HCT116 (cell line): Measurements from ENCODE around the gene STIMATE.

ENCODE experiments used
- TCF7L2 ChIP-seq: IDR thresholded peaks from 2 replicates; pipeline ENCODE4 v1.7.0; 2011; ENCODE audit warnings: borderline replicate concordance, inconsistent platforms; ENCODE audit not compliant: insufficient read depth, insufficient read length; ENCODE audit errors: extremely low read depth
- TF ChIP-seq, protein P1 (sequence below), 3 experiments: fragments of 200-600 bp in 1 of 3; sonication (generic) in 1 of 3; IDR thresholded peaks in 2 of 3; conservative IDR thresholded peaks in 1 of 3; 2 replicates each; pipeline ENCODE4 v1.5.1; 2012 to 2017; ENCODE audit warnings: low read depth in 2 of 3, low read length in 2 of 3, antibody characterized with exemption in 1 of 3, borderline replicate concordance in 1 of 3, control low read depth in 1 of 3, mild to moderate bottlenecking in 1 of 3, mixed read lengths in 1 of 3, mixed run types in 1 of 3, moderate library complexity in 1 of 3; ENCODE audit not compliant: insufficient read depth in 1 of 3

DNA sequence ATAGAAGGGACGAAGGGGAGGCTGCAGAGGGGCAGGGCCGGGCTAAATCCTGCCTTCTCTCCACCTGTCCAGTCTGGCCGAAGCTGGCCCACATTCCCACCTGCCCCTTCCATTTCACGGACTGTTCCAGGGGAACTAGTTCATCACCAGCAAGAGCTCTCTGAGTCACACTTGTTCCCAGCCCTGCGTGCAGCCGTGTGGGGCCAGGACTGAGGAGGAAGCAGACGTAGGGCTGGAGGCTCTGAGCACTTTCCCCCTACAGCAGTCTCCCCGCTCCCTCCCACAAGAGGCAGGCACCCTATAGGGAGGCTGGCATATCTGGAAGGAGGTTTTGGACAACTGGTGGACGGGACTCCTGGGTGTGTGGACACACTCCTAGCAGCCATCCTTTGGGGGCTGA lies 69.9 kb downstream of the STIMATE start:
- TF ChIP-seq, protein P1, sequence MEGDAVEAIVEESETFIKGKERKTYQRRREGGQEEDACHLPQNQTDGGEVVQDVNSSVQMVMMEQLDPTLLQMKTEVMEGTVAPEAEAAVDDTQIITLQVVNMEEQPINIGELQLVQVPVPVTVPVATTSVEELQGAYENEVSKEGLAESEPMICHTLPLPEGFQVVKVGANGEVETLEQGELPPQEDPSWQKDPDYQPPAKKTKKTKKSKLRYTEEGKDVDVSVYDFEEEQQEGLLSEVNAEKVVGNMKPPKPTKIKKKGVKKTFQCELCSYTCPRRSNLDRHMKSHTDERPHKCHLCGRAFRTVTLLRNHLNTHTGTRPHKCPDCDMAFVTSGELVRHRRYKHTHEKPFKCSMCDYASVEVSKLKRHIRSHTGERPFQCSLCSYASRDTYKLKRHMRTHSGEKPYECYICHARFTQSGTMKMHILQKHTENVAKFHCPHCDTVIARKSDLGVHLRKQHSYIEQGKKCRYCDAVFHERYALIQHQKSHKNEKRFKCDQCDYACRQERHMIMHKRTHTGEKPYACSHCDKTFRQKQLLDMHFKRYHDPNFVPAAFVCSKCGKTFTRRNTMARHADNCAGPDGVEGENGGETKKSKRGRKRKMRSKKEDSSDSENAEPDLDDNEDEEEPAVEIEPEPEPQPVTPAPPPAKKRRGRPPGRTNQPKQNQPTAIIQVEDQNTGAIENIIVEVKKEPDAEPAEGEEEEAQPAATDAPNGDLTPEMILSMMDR (IDR thresholded peaks at IDR 0.05 in 2 of 3, conservative IDR thresholded peaks at IDR 0.05 in 1 of 3; ENCODE audit: borderline replicate concordance in 1 of 3, insufficient read depth in 1 of 3, low read depth in 2 of 3, low read length in 2 of 3) = no peak
- TF ChIP-seq TCF7L2 = no peak
